Fibroblast of skin of right biceps (primary cell): Measurements from ENCODE around the gene LY9.
A peak's percentile ranks its signal among the peaks of the same experiment; 100 is the strongest.

ENCODE experiments used
- DNase-seq: peaks from one replicate; pipeline ENCODE4 v3.0.0-alpha.2; 2013

Gene LY9

GRCh38 chr1:160795951-160796383 lies at the start of gene LY9:
TSS of gene LY9 (plus strand) at chr1:160796174. CDS start at chr1:160796188, 14 bp downstream.
- no peak for DNase-seq

- DNase-seq, result no peak
Measured at GRCh38 chr1:160746836-160747500, 49.0 kb upstream of the LY9 start.

- no peak for DNase-seq
Measured at GRCh38 chr1:160747717-160748116, 48.3 kb upstream of the LY9 start.

- peak; percentile 30 for DNase-seq
Measured at GRCh38 chr1:160748181-160748877, 47.6 kb upstream of the LY9 start.

GRCh38 chr1:160748878-160749269 lies 47.1 kb upstream of the LY9 start:
- peak; percentile 3 for DNase-seq

- no peak for DNase-seq
Measured at GRCh38 chr1:160750608-160751007, 45.4 kb upstream of the LY9 start.

- no peak for DNase-seq
Measured at GRCh38 chr1:160752406-160752805, 43.6 kb upstream of the LY9 start.

- no peak for DNase-seq
Measured at GRCh38 chr1:160752924-160753323, 43.0 kb upstream of the LY9 start.

- no peak for DNase-seq
Measured at GRCh38 chr1:160753594-160753993, 42.4 kb upstream of the LY9 start.

- no peak for DNase-seq
Measured at GRCh38 chr1:160755461-160755860, 40.5 kb upstream of the LY9 start.

GRCh38 chr1:160755911-160756848 lies 39.8 kb upstream of the LY9 start:
- no peak for DNase-seq

GRCh38 chr1:160756849-160757201 lies 39.1 kb upstream of the LY9 start:
- no peak for DNase-seq

GRCh38 chr1:160758521-160758920 lies 37.5 kb upstream of the LY9 start:
- no peak for DNase-seq

GRCh38 chr1:160759740-160760139 lies 36.2 kb upstream of the LY9 start:
- no peak for DNase-seq

GRCh38 chr1:160761046-160761445 lies 34.9 kb upstream of the LY9 start:
- no peak for DNase-seq

GRCh38 chr1:160761886-160762285 lies 34.1 kb upstream of the LY9 start:
- no peak for DNase-seq

GRCh38 chr1:160763993-160764392 lies 32.0 kb upstream of the LY9 start:
- DNase-seq, result no peak

- no peak for DNase-seq
Measured at GRCh38 chr1:160767395-160768294, 28.3 kb upstream of the LY9 start.

- DNase-seq, result no peak
Measured at GRCh38 chr1:160768295-160768657, 27.7 kb upstream of the LY9 start.

GRCh38 chr1:160772331-160772730 lies 23.6 kb upstream of the LY9 start:
- DNase-seq, result no peak

GRCh38 chr1:160773093-160773492 lies 22.9 kb upstream of the LY9 start:
- no peak for DNase-seq

GRCh38 chr1:160774886-160775719 lies 20.9 kb upstream of the LY9 start:
- DNase-seq, result no peak
